Measurements from ENCODE around the gene TSNAXIP1.

GRCh38 chr16:67796099-67796718 is 10.5 kb upstream of the TSNAXIP1 start:
- no peak for TF ChIP-seq CTCF (IDR thresholded peaks at IDR 0.05)
- TF ChIP-seq EZH2 (IDR thresholded peaks at IDR 0.05; ENCODE audit: borderline replicate concordance, insufficient read depth, low read depth, low read length, poor library complexity, severe bottlenecking), result no peak

Data from B cell (primary cell).